Measurements from ENCODE around the gene ZNF768.

Gene ZNF768

GRCh38 chr16:30530163-30531037 is 4.0 kb upstream of the ZNF768 start:
- H3K4me3 Mint-ChIP-seq, result no peak overlapping the region
- no peak for DNase-seq
- no peak for TF ChIP-seq CTCF (IDR thresholded peaks at IDR 0.05)
- H3K27me3 Mint-ChIP-seq (ENCODE audit: low read depth, poor library complexity), result peaks cover 3% of the 10 kb centered on the region
- peaks cover 39% of the 10 kb centered on the region for H3K4me1 Mint-ChIP-seq
- no peaks in the 10 kb centered on the region for H3K9me3 Mint-ChIP-seq
- peak overlapping the region; percentile 39 for H3K27ac Mint-ChIP-seq
- H3K36me3 Mint-ChIP-seq (ENCODE audit: low read depth), result peaks cover 20% of the 10 kb centered on the region

- Mint-ChIP-seq H3K4me1 (peaks cover 32% of the 10 kb centered on the region), H3K4me3 (no peak overlapping the region), H3K27me3 (ENCODE audit: low read depth, poor library complexity) (peaks cover 3% of the 10 kb centered on the region), H3K36me3 (ENCODE audit: low read depth) (peaks cover 20% of the 10 kb centered on the region), H3K9me3 (no peaks in the 10 kb centered on the region), H3K27ac (peak overlapping the region; percentile 57)
- no peak for TF ChIP-seq CTCF (IDR thresholded peaks at IDR 0.05)
- no peak for DNase-seq
These were observed 2.6 kb upstream of the ZNF768 start for GRCh38 chr16:30528799-30529457.

GRCh38 chr16:30527635-30528178 is 1.3 kb upstream of the ZNF768 start:
- Mint-ChIP-seq H3K36me3 (ENCODE audit: low read depth) (peaks cover 20% of the 10 kb centered on the region), H3K27ac (peak overlapping the region; percentile 93)

DNA sequence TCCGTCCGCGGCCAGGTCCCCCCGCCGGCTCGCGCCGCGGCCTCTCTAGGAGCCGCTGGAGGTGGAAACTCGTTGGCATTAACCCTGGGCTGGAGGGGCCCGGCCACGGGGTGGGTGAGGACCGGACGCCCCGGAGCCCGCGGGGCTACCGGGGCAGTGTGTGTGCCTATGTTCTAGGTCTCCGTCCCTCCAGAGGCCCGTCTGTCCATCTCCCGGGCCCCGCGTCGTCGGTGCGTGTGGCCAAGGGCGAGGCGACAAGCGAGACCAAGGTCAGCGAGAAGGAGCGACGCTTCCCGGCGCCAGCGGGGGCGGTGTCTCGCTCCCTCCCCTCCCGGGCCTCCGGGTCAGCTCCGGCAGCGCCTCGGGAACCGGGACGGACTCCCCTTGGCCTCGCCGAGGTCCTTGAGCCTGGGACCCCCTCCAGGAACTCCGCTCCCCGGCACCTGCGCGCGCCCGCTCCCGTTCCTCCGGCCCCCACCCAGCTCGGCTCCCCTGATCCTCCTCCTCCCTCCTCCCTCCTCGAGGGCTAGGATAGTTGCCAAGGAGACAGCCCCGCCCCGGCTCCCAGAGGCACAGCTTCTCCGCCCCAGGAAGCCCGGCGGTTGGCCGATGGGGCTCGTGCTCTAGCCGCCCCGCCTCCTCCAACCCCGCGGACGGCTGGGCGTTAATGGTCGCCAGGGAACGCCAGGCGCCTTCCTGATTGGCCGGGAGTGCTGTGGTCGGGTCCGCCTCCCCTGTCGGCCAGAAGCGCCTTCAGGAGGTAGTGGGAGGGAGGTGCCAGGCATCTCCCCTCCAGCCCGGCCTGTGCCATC is 663 bp upstream of the ZNF768 start:
- peaks cover 28% of the 10 kb centered on the region for H3K4me1 Mint-ChIP-seq
- H3K27ac Mint-ChIP-seq, result peak overlapping the region; percentile 93
- H3K27me3 Mint-ChIP-seq (ENCODE audit: low read depth, poor library complexity), result peaks cover 3% of the 10 kb centered on the region
- DNase-seq, result peak; percentile 99
- H3K4me3 Mint-ChIP-seq, result peak overlapping the region; percentile 81
- no peaks in the 10 kb centered on the region for H3K9me3 Mint-ChIP-seq
- H3K36me3 Mint-ChIP-seq (ENCODE audit: low read depth), result peaks cover 20% of the 10 kb centered on the region
- TF ChIP-seq CTCF (IDR thresholded peaks at IDR 0.05), result no peak

More at GRCh38 chr16:30527635-30528178, 1.3 kb upstream of the ZNF768 start:
- no peak for DNase-seq
- H3K9me3 Mint-ChIP-seq, result no peaks in the 10 kb centered on the region
- peak overlapping the region; percentile 81 for H3K4me3 Mint-ChIP-seq
- H3K4me1 Mint-ChIP-seq, result peaks cover 22% of the 10 kb centered on the region
- no peak for TF ChIP-seq CTCF (IDR thresholded peaks at IDR 0.05)
- peaks cover 3% of the 10 kb centered on the region for H3K27me3 Mint-ChIP-seq (ENCODE audit: low read depth, poor library complexity)

DNA sequence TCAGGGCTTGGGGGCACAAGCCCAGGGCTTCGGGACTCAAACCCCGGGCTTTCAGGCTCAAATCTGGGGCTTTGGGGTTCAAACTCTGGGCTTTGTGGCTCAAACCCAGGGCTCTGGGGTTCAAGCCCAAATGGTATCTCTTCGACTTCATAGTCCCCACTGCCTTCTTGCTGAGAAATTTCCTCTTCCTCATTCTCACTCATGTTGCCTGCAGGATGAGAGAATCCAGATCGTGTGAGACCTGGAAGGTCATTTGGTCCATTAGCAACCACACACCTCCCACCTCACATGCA is 576 bp downstream of the ZNF768 start:
- H3K4me3 Mint-ChIP-seq, result peak overlapping the region; percentile 84
- peaks cover 3% of the 10 kb centered on the region for H3K27me3 Mint-ChIP-seq (ENCODE audit: low read depth, poor library complexity)
- DNase-seq, result no peak
- no peak for TF ChIP-seq CTCF (IDR thresholded peaks at IDR 0.05)
- H3K9me3 Mint-ChIP-seq, result no peaks in the 10 kb centered on the region
- peak overlapping the region; percentile 82 for H3K27ac Mint-ChIP-seq
- H3K4me1 Mint-ChIP-seq, result peaks cover 31% of the 10 kb centered on the region
- H3K36me3 Mint-ChIP-seq (ENCODE audit: low read depth), result peaks cover 11% of the 10 kb centered on the region

Measured in nephron progenitor cell (in vitro differentiated cells).